Central memory CD8-positive, alpha-beta T cell (primary cell): ENCODE results near the gene PODXL2.
"Not testable (repeated sequence)": the region's sequence is repeated elsewhere in the genome, so short reads cannot be mapped to it uniquely, and the experiment has no call there.

ENCODE experiments used
- ATAC-seq: fragments of 150-1000 bp; cut with Tn5 transposase; replicated peaks from 2 replicates; pipeline ENCODE4 v1.10.0; 2022; ENCODE audit warnings: mild to moderate bottlenecking, moderate FRiP score, moderate number of reproducible peaks; ENCODE audit not compliant: poor library complexity, severe bottlenecking; ENCODE audit errors: extremely low read depth
- DNase-seq, 2 donors: peaks; one replicate each; pipeline ENCODE4 v3.0.0; 2021; ENCODE audit warnings: low spot score in 2 of 2
- H3K27ac Mint-ChIP-seq: one replicate; pipeline ENCODE4 v1.8.0; 2022; ENCODE audit warnings: low read depth, mild to moderate bottlenecking, moderate library complexity, mixed read lengths
- H3K27me3 Mint-ChIP-seq: one replicate; pipeline ENCODE4 v1.8.0; 2022; ENCODE audit warnings: mixed read lengths
- H3K36me3 Mint-ChIP-seq: one replicate; pipeline ENCODE4 v1.8.0; 2022; ENCODE audit warnings: mild to moderate bottlenecking, moderate library complexity, mixed read lengths; ENCODE audit not compliant: insufficient read depth
- H3K4me1 Mint-ChIP-seq: one replicate; pipeline ENCODE4 v1.8.0; 2022; ENCODE audit warnings: mixed read lengths
- H3K4me3 Mint-ChIP-seq: one replicate; pipeline ENCODE4 v1.8.0; 2022; ENCODE audit warnings: mild to moderate bottlenecking, moderate library complexity, mixed read lengths
- H3K9me3 Mint-ChIP-seq: one replicate; pipeline ENCODE4 v1.8.0; 2022; ENCODE audit warnings: mixed read lengths

PODXL2 gene

DNA sequence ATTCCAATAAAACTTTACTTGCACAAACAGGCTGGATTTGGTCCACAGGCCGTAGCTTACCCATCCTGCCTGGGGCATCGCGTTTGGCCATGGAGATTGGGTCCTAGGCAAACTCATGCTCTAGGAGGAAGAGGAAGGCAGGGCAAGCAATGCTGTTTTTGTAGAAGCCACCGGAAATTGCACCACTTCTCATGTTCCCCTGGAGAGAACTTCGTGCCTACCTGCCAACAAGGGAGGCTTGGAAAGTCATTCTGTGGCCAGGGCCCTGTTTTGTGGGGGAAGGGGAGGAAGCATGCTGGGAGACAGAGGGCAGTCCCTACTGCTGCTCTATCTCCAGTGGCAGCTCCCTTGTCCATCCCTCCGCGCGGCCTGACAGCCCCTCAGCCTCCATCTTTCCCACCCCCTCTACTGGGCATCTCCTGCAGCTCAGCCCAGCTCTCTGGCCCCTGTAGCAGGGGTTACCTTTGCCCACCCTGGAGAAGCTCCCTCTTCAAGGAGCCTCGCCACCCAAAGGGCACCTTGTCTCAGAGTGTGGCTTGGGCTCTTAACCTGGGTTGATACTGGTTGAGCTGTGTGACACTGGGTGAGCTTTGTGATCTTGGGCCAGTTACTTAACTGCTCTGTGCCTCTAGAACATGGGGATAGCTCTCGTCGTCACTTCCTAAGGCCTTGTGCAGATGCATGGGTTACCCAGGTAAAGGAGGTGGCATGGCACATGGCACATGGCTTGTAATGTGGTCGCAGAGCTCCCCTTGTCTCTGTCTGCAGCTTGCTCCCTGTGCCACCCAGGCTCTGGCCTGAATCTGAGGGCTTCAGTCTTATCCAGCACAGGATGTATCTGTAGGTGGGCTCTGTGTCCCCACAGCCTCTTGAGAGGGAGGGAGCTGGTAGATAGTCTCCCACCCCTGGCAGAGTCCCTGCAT lies 49.9 kb downstream of the PODXL2 start:
- no peak overlapping the region for H3K4me3 Mint-ChIP-seq
- no peak overlapping the region for H3K27ac Mint-ChIP-seq
- H3K9me3 Mint-ChIP-seq, result no peaks in the 10 kb centered on the region
- DNase-seq (no peak), ATAC-seq (no peak)
- peaks cover 31% of the 10 kb centered on the region for H3K4me1 Mint-ChIP-seq
- no peaks in the 10 kb centered on the region for H3K27me3 Mint-ChIP-seq
- H3K36me3 Mint-ChIP-seq, result peaks cover 11% of the 10 kb centered on the region

DNA sequence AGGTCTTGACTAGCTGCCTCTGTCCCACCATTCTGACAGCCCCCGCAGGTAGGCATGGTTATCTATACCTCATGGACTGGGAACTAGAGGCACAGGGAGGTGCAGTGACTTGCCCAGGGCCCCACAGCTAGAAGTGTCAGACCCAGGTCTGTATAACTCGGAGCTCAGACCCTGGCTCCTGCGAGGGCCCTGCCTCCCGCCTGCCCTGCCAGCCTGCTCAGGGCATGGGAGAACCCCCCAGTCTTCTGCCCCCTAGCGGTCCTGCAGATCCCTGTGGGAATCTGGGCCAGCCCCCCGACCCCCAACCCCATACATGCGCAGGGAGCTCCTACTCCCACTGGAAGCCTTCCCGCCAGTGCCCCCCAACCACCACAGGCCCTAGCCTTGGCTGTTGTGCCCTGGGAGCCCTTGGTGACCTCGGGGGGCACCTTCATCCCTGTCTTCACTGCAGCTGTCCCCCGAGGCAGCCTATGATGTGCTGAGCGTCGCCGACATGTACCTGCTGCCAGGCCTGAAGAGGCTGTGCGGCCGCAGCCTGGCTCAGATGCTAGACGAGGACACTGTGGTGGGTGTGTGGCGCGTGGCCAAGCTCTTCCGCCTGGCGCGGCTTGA lies 50.7 kb downstream of the PODXL2 start:
- peaks cover 24% of the 10 kb centered on the region for H3K4me1 Mint-ChIP-seq
- no peak overlapping the region for H3K27ac Mint-ChIP-seq
- H3K36me3 Mint-ChIP-seq, result peaks cover 11% of the 10 kb centered on the region
- H3K27me3 Mint-ChIP-seq, result no peaks in the 10 kb centered on the region
- no peak overlapping the region for H3K4me3 Mint-ChIP-seq
- no peaks in the 10 kb centered on the region for H3K9me3 Mint-ChIP-seq
- ATAC-seq (no peak), DNase-seq (no peak)

DNA sequence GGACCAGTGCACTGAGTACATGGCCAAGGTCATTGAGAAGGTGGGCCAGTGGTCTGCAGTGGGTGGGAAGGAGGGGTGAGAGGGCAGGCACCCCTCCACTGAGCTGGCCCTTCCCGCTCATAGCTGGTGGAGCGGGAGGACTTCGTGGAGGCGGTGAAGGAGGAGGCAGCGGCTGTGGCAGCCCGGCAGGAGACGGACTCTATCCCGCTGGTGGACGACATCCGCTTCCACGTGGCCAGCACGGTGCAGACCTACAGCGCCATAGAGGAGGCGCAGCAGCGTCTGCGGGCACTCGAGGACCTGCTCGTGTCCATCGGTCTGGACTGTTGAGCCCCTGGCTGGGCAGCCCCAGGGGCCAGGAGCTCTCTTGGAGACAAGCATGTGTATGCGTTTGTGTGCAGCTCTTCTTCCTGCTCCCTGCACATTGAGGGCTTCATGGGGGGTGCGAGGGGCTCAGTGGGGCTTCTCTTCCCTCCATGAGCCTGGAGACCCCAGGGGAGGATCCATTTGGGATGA lies 51.2 kb downstream of the PODXL2 start:
- Mint-ChIP-seq H3K9me3 (no peaks in the 10 kb centered on the region), H3K27me3 (no peaks in the 10 kb centered on the region), H3K27ac (no peak overlapping the region), H3K36me3 (peaks cover 8% of the 10 kb centered on the region), H3K4me1 (peaks cover 18% of the 10 kb centered on the region), H3K4me3 (no peak overlapping the region)
- DNase-seq (peak in 1 of 2 donors; percentile 12), ATAC-seq (no peak)

DNA sequence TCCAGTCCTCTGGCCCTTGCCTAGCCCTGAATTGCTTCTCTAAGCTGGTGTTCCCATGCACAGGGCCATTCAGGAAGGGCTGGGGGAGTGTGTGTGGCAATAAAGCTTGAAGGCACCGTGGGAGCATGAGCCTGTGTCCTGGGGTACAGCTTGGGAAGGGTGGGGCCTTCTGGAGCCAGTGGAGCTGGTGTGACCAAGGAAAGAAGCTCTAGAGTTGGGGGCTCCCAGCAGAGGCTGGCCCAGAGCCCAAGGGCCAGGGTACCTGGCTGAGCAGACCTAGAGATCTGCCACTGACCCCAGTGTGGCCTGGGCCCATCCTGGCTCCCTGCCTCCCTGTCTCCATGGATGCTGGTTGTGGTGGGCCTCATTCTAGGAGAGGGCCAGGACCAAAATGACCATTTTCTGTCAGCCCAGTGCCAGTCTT lies 51.8 kb downstream of the PODXL2 start:
- DNase-seq (peak in 1 of 2 donors; percentile 11), ATAC-seq (no peak)
- peaks cover 13% of the 10 kb centered on the region for H3K4me1 Mint-ChIP-seq
- H3K36me3 Mint-ChIP-seq, result peaks cover 8% of the 10 kb centered on the region
- H3K4me3 Mint-ChIP-seq, result no peak overlapping the region
- no peak overlapping the region for H3K27ac Mint-ChIP-seq
- no peaks in the 10 kb centered on the region for H3K9me3 Mint-ChIP-seq
- H3K27me3 Mint-ChIP-seq, result no peaks in the 10 kb centered on the region

DNA sequence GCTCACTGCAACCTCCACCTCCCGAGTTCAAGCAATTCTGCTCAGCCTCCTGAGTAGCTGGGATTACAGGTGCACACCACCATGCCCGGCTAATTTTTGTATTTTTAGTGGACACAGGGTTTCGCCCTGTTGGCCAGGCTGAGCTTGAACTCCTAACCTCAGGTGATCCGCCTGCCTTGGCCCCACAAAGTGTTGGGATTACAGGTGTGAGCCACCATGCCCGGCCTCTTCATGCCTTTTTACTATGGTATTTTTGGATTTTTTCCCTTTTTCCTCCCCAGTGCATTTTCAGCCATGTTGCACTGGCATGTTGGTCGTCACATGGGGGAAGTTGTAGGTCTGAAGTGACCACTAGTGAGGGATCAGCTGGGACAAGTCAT lies 53.2 kb downstream of the PODXL2 start:
- H3K4me1 Mint-ChIP-seq, H3K36me3 Mint-ChIP-seq, H3K9me3 Mint-ChIP-seq, ATAC-seq, DNase-seq, H3K4me3 Mint-ChIP-seq, H3K27me3 Mint-ChIP-seq, H3K27ac Mint-ChIP-seq: not testable (repeated sequence)

DNA sequence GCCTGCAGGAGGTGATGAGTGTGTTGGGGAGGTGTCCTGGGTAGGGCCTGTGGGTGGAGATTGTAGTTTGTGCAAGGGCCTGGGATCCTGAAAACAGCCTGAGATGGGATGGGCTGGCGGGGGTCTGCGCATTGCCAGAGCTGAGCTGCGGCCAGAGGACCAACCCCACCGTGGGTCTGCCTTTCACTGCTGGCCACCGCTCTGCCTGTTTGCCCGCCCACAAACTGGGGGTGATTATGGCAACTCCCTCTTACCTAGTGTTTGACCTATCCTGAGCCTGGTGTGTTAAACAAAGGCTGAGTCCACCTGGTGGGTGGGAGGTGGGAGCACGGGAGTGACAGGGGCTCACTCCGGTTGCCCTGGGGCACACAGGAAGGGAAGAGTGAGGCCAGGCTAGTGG lies 53.6 kb downstream of the PODXL2 start:
- H3K27me3 Mint-ChIP-seq, result no peaks in the 10 kb centered on the region
- peak in 1 of 2 donors; percentile 6 for DNase-seq
- H3K9me3 Mint-ChIP-seq, result no peaks in the 10 kb centered on the region
- H3K4me1 Mint-ChIP-seq, result peaks cover 4% of the 10 kb centered on the region
- ATAC-seq, result no peak
- no peak overlapping the region for H3K4me3 Mint-ChIP-seq
- no peak overlapping the region for H3K27ac Mint-ChIP-seq
- H3K36me3 Mint-ChIP-seq, result peaks cover 7% of the 10 kb centered on the region

DNA sequence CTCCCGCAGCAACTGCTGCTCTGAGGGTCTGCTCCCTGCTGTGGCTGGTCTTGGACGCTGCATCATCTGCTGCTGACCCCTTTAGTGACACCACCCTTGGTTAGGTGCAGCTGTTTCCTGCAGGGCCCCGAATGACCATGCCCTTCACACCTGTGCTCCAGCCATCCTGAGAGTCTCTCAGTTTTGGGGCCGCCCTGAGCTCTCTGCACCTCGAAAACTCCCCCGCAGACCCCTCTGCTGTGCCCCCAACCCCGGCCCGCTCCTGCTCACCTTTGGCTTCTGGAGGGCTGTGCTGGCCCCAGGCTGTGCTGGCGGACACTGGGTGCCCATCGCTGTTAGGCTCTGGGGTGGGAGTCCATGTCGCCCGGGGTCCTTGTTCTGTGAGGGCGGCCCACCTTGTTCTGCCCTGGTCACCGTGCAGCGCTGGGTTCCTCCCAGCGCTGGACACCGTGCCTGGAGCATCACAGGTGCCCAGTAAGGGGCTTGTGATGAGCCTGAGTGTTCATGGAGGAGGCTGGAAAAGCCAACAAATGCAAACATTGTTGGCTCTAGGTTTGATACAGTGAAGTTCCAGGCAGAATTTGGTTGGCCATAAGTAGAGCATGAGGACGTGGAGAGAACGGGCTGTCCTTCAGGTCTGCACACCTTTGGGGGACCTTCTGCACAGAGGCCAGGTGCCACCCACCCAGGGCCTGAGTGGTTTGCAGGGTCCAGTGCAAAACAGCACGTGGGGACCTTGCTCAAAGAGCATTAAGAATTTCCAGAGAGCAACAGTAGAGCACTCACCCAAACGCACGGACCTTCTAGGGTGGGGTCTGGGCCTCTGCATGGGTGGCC lies 56.1 kb downstream of the PODXL2 start:
- Mint-ChIP-seq H3K27ac (no peak overlapping the region), H3K4me1 (no peaks in the 10 kb centered on the region), H3K4me3 (no peak overlapping the region), H3K27me3 (no peaks in the 10 kb centered on the region), H3K36me3 (peaks cover under 1% of the 10 kb centered on the region), H3K9me3 (no peaks in the 10 kb centered on the region)
- ATAC-seq (no peak), DNase-seq (no peak)

DNA sequence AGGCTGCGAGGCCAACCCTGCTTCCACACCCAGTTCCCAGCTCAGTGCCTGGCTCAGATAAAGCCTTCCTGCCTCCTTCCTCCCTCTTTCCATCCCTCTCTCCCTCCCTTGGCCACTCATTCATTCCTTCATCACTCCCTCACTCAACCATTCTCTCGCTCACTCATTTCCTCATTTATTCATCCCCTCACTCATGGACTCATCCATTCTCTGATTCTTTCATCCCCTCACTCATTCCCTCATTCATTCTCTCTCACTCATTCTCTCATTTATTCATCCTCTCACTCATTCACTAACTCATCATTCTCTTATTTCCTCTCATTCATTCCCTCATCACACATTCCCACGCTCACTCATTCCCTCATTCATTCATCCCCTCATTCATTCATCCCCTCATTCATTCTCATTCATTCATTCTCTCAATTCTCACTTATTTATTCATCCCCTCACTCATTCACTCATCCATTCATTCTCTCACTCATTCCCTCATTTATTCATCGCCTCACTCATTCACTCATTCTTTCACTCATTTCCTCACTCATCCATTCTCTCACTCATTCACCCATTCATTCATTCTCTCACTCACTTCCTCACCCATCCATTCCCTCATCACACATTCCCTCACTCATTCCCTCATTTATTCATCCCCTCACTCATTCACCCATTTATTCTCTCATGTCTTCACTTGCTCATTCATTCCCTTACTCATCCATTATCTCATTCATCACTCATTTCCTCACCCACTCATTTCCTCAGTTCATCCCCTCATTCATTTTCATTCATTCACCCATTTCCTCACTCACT lies 56.9 kb downstream of the PODXL2 start:
- DNase-seq (no peak), ATAC-seq (no peak)
- no peaks in the 10 kb centered on the region for H3K9me3 Mint-ChIP-seq
- no peak overlapping the region for H3K27ac Mint-ChIP-seq
- H3K36me3 Mint-ChIP-seq, result no peaks in the 10 kb centered on the region
- no peaks in the 10 kb centered on the region for H3K27me3 Mint-ChIP-seq
- no peaks in the 10 kb centered on the region for H3K4me1 Mint-ChIP-seq
- H3K4me3 Mint-ChIP-seq, result no peak overlapping the region

DNA sequence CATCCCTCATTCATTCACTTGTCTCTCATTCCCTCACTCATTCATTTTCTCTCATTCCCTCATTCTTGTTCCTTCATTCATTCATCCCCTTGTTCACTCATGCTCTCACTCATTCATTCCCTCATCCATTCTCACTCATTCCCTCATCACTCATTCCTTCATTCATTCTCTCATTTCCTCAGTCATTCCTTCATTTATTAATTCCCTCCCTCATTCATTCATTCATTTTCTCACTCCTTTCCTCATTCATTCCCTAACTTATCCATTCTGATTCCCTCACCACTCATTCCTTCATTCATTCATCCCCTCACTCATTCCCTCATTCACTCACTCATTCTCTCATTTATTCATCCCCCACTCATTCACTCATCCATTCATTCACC lies 57.5 kb downstream of the PODXL2 start:
- Mint-ChIP-seq H3K27me3 (no peaks in the 10 kb centered on the region), H3K4me3 (no peak overlapping the region)
- no peak for DNase-seq

GRCh38 chr3:127687228-127687737 lies 58.3 kb downstream of the PODXL2 start:
- H3K36me3 Mint-ChIP-seq, result no peaks in the 10 kb centered on the region
- no peaks in the 10 kb centered on the region for H3K9me3 Mint-ChIP-seq
- H3K27ac Mint-ChIP-seq, result no peak overlapping the region
- no peak overlapping the region for H3K4me3 Mint-ChIP-seq
- DNase-seq, result no peak
- no peaks in the 10 kb centered on the region for H3K27me3 Mint-ChIP-seq
- ATAC-seq, result no peak
- no peaks in the 10 kb centered on the region for H3K4me1 Mint-ChIP-seq

More for the DNA sequence above, 57.5 kb downstream of the PODXL2 start:
- no peaks in the 10 kb centered on the region for H3K9me3 Mint-ChIP-seq
- no peak for ATAC-seq
- H3K36me3 Mint-ChIP-seq, result no peaks in the 10 kb centered on the region
- no peak overlapping the region for H3K27ac Mint-ChIP-seq
- no peaks in the 10 kb centered on the region for H3K4me1 Mint-ChIP-seq

GRCh38 chr3:127688022-127688415 lies 59.0 kb downstream of the PODXL2 start:
- Mint-ChIP-seq H3K36me3 (no peaks in the 10 kb centered on the region), H3K27me3 (peaks cover 6% of the 10 kb centered on the region), H3K4me1 (no peaks in the 10 kb centered on the region), H3K27ac (no peak overlapping the region), H3K9me3 (no peaks in the 10 kb centered on the region), H3K4me3 (no peak overlapping the region)
- DNase-seq (no peak), ATAC-seq (no peak)
